HCT116 (cell line): ENCODE results near the gene TMCC1.

Experiments used
- EZH2phosphoT487 ChIP-seq: fragments of 200-600 bp; IDR thresholded peaks from 2 replicates; pipeline ENCODE4 v1.6.1; 2018; ENCODE audit warnings: antibody characterized with exemption, borderline replicate concordance
- POLR2A ChIP-seq: IDR thresholded peaks from 2 replicates; pipeline ENCODE4 v1.7.0; 2011; ENCODE audit warnings: borderline replicate concordance; ENCODE audit not compliant: insufficient read depth, insufficient read length; ENCODE audit errors: extremely low read depth
- POLR2AphosphoS5 ChIP-seq: IDR thresholded peaks from 2 replicates; pipeline ENCODE4 v1.6.1; 2011; ENCODE audit warnings: mild to moderate bottlenecking, low read depth, low read length, moderate library complexity
- SP1 ChIP-seq: IDR thresholded peaks from 2 replicates; pipeline ENCODE4 v1.6.1; 2012; ENCODE audit warnings: low read depth
- TF ChIP-seq, protein P1 (sequence below), 3 experiments: fragments of 200-600 bp in 1 of 3; sonication (generic) in 1 of 3; IDR thresholded peaks in 2 of 3; conservative IDR thresholded peaks in 1 of 3; 2 replicates each; pipeline ENCODE4 v1.5.1; 2012 to 2017; ENCODE audit warnings: low read depth in 2 of 3, low read length in 2 of 3, antibody characterized with exemption in 1 of 3, borderline replicate concordance in 1 of 3, control low read depth in 1 of 3, mild to moderate bottlenecking in 1 of 3, mixed read lengths in 1 of 3, mixed run types in 1 of 3, moderate library complexity in 1 of 3; ENCODE audit not compliant: insufficient read depth in 1 of 3

DNA sequence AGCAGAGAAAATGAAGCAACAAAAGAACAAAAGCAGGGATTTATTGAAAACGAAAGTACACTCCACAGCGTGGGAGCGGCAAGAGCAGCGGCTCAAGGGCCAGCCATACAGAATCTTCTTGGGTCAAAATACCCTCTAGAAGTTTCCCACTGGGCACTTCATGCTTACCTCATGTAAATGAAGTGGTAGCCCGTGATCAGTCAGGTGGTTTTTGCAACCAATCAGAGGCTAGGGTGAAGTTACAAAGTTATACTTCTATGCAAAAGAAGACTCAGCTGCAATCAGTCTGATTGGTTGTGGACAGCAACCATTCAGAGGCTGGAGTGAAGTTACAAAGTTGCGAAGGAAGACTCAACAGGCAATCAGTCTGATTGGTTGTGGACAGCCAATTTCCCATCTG lies 43.2 kb upstream of the TMCC1 start:
- TF ChIP-seq, protein P1, sequence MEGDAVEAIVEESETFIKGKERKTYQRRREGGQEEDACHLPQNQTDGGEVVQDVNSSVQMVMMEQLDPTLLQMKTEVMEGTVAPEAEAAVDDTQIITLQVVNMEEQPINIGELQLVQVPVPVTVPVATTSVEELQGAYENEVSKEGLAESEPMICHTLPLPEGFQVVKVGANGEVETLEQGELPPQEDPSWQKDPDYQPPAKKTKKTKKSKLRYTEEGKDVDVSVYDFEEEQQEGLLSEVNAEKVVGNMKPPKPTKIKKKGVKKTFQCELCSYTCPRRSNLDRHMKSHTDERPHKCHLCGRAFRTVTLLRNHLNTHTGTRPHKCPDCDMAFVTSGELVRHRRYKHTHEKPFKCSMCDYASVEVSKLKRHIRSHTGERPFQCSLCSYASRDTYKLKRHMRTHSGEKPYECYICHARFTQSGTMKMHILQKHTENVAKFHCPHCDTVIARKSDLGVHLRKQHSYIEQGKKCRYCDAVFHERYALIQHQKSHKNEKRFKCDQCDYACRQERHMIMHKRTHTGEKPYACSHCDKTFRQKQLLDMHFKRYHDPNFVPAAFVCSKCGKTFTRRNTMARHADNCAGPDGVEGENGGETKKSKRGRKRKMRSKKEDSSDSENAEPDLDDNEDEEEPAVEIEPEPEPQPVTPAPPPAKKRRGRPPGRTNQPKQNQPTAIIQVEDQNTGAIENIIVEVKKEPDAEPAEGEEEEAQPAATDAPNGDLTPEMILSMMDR (IDR thresholded peaks at IDR 0.05 in 2 of 3, conservative IDR thresholded peaks at IDR 0.05 in 1 of 3; ENCODE audit: borderline replicate concordance in 1 of 3, insufficient read depth in 1 of 3, low read depth in 2 of 3, low read length in 2 of 3) = no peak
- no peak for TF ChIP-seq POLR2A
- no peak for TF ChIP-seq EZH2phosphoT487
- no peak for TF ChIP-seq POLR2AphosphoS5
- TF ChIP-seq SP1 = no peak
